MM.1S (cell line): Measurements from ENCODE around the gene SPINK1.
"Not testable (repeated sequence)": the region's sequence is repeated elsewhere in the genome, so short reads cannot be mapped to it uniquely, and the experiment has no call there.

Experiments used
- DNase-seq: peaks from one replicate; pipeline ENCODE4 v3.0.0-alpha.2; 2015
- H2AFZ ChIP-seq: fragments of 300-600 bp; sonication (generic); 2 replicates; pipeline ENCODE4 v1.6.0; 2016; ENCODE audit warnings: antibody characterized with exemption, low read length
- H3F3A ChIP-seq: fragments of 300-600 bp; sonication (generic); 2 replicates; pipeline ENCODE4 v1.6.1; 2016; ENCODE audit warnings: mild to moderate bottlenecking, antibody characterized with exemption, low read length, moderate library complexity, mixed read lengths; ENCODE audit not compliant: insufficient read depth
- H3K27ac ChIP-seq: fragments of 300-600 bp; sonication (generic); 2 replicates; pipeline ENCODE4 v1.5.1; 2016; ENCODE audit warnings: mild to moderate bottlenecking, low read length
- H3K27me3 ChIP-seq: fragments of 300-600 bp; sonication (generic); replicated peaks from 2 replicates; pipeline ENCODE4 v1.6.0; 2016; ENCODE audit warnings: low read length; ENCODE audit not compliant: insufficient read depth
- H3K36me3 ChIP-seq: fragments of 300-600 bp; sonication (generic); replicated peaks from 2 replicates; pipeline ENCODE4 v1.6.1; 2016; ENCODE audit warnings: mild to moderate bottlenecking, low read length, mixed read lengths; ENCODE audit not compliant: insufficient read depth
- H3K4me1 ChIP-seq: fragments of 300-600 bp; sonication (generic); 2 replicates; pipeline ENCODE4 v1.6.1; 2016; ENCODE audit warnings: low read length, mixed read lengths
- H3K4me2 ChIP-seq: fragments of 300-600 bp; sonication (generic); 2 replicates; pipeline ENCODE4 v1.6.0; 2016; ENCODE audit warnings: low read depth, low read length
- H3K4me3 ChIP-seq: fragments of 300-600 bp; sonication (generic); 2 replicates; pipeline ENCODE4 v1.5.1; 2016; ENCODE audit warnings: low read length, mixed read lengths
- H3K79me2 ChIP-seq: fragments of 300-600 bp; sonication (generic); 2 replicates; pipeline ENCODE4 v1.6.1; 2016; ENCODE audit warnings: mixed run types, low read length, mixed read lengths
- H3K9ac ChIP-seq: fragments of 300-600 bp; sonication (generic); 2 replicates; pipeline ENCODE4 v1.6.1; 2016; ENCODE audit warnings: low read length, mixed read lengths
- H3K9me2 ChIP-seq: fragments of 300-600 bp; sonication (generic); replicated peaks from 2 replicates; pipeline ENCODE4 v1.6.1; 2016; ENCODE audit warnings: mild to moderate bottlenecking, low read length, mixed read lengths; ENCODE audit not compliant: insufficient read depth
- H3K9me3 ChIP-seq: fragments of 300-600 bp; sonication (generic); replicated peaks from 2 replicates; pipeline ENCODE4 v1.6.1; 2016; ENCODE audit warnings: mild to moderate bottlenecking, low read length, mixed read lengths; ENCODE audit not compliant: insufficient read depth
- H4K20me1 ChIP-seq: fragments of 300-600 bp; sonication (generic); 2 replicates; pipeline ENCODE4 v1.6.1; 2016; ENCODE audit warnings: mild to moderate bottlenecking, low read length, moderate library complexity, mixed read lengths; ENCODE audit not compliant: insufficient read depth
- EZH2 ChIP-seq: fragments of 300-600 bp; sonication (generic); optimal IDR thresholded peaks from 2 replicates; pipeline ENCODE3; 2017; ENCODE audit warnings: low read depth, mild to moderate bottlenecking, antibody characterized with exemption, low read length, mixed read lengths
- EZH2phosphoT487 ChIP-seq: fragments of 300-600 bp; sonication (generic); IDR thresholded peaks from 2 replicates; pipeline ENCODE4 v1.6.1; 2018; ENCODE audit warnings: antibody characterized with exemption, low read length
- TF ChIP-seq, protein P1 (sequence below): fragments of 300-600 bp; sonication (generic); IDR thresholded peaks from 2 replicates; pipeline ENCODE4 v1.5.1; 2016; ENCODE audit warnings: antibody characterized with exemption, low read length, mixed read lengths

Gene SPINK1

GRCh38 chr5:147826361-147826760 is 5.1 kb downstream of the SPINK1 start:
- no peak overlapping the region for H3K4me2 ChIP-seq
- no peaks in the 10 kb centered on the region for H3K9me3 ChIP-seq
- no peaks in the 10 kb centered on the region for H3K79me2 ChIP-seq
- H2AFZ ChIP-seq, result no peak overlapping the region
- H3K9ac ChIP-seq, result no peak overlapping the region
- no peaks in the 10 kb centered on the region for H3K27me3 ChIP-seq
- H3F3A ChIP-seq, result no peaks in the 10 kb centered on the region
- H3K36me3 ChIP-seq, result no peaks in the 10 kb centered on the region
- no peak overlapping the region for H3K27ac ChIP-seq
- no peak overlapping the region for H3K4me3 ChIP-seq
- no peaks in the 10 kb centered on the region for H3K9me2 ChIP-seq
- no peaks in the 10 kb centered on the region for H4K20me1 ChIP-seq
- DNase-seq, result no peak
- H3K4me1 ChIP-seq, result no peaks in the 10 kb centered on the region
- TF ChIP-seq EZH2phosphoT487, result no peak
- TF ChIP-seq, protein P1, sequence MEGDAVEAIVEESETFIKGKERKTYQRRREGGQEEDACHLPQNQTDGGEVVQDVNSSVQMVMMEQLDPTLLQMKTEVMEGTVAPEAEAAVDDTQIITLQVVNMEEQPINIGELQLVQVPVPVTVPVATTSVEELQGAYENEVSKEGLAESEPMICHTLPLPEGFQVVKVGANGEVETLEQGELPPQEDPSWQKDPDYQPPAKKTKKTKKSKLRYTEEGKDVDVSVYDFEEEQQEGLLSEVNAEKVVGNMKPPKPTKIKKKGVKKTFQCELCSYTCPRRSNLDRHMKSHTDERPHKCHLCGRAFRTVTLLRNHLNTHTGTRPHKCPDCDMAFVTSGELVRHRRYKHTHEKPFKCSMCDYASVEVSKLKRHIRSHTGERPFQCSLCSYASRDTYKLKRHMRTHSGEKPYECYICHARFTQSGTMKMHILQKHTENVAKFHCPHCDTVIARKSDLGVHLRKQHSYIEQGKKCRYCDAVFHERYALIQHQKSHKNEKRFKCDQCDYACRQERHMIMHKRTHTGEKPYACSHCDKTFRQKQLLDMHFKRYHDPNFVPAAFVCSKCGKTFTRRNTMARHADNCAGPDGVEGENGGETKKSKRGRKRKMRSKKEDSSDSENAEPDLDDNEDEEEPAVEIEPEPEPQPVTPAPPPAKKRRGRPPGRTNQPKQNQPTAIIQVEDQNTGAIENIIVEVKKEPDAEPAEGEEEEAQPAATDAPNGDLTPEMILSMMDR, result no peak
- no peak for TF ChIP-seq EZH2

- Histone ChIP-seq H2AFZ (peak overlapping the region; percentile 63), H3K4me2 (no peak overlapping the region), H3K9ac (no peak overlapping the region), H3F3A (no peaks in the 10 kb centered on the region), H3K9me3 (no peaks in the 10 kb centered on the region), H4K20me1 (no peaks in the 10 kb centered on the region), H3K36me3 (no peaks in the 10 kb centered on the region), H3K27ac (no peak overlapping the region), H3K27me3 (no peaks in the 10 kb centered on the region), H3K9me2 (no peaks in the 10 kb centered on the region), H3K4me3 (no peak overlapping the region), H3K79me2 (no peaks in the 10 kb centered on the region), H3K4me1 (no peaks in the 10 kb centered on the region)
- TF ChIP-seq, protein P1, result peak; percentile 96
- no peak for TF ChIP-seq EZH2phosphoT487
- peak; percentile 82 for DNase-seq
These were observed 8.6 kb downstream of the SPINK1 start for GRCh38 chr5:147822686-147823491.

DNA sequence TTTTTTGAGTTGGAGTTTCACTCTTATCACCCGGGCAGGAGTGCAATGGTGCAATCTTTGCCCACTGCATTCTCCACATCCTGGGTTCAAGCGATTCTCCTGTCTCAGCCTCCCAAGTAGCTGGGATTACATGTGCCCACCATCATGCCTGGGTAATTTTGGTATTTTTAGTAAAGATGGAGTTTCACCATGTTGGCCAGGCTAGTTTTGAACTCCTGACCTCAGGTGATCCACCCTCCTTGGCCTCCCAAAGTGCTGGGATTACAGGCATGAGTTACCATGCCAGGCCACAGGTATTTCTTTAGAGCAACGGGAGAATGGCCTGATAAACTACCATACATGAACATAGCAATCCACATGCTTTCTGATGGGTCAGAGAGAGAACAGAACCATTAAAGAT is 9.2 kb downstream of the SPINK1 start:
- peak overlapping the region; percentile 63 for H2AFZ ChIP-seq
- H3K4me3 ChIP-seq, H3F3A ChIP-seq, H3K27ac ChIP-seq, H3K27me3 ChIP-seq, DNase-seq, H3K36me3 ChIP-seq, H3K9me2 ChIP-seq, H3K79me2 ChIP-seq, H3K4me1 ChIP-seq, H3K4me2 ChIP-seq, H4K20me1 ChIP-seq, H3K9me3 ChIP-seq, H3K9ac ChIP-seq: not testable (repeated sequence)

GRCh38 chr5:147821766-147822165 is 9.7 kb downstream of the SPINK1 start:
- Histone ChIP-seq H3K4me1 (no peaks in the 10 kb centered on the region), H3K79me2 (no peaks in the 10 kb centered on the region), H3F3A (no peaks in the 10 kb centered on the region), H3K9me2 (no peaks in the 10 kb centered on the region), H3K9ac (no peak overlapping the region), H3K27me3 (no peaks in the 10 kb centered on the region), H3K9me3 (no peaks in the 10 kb centered on the region), H3K4me2 (no peak overlapping the region), H3K36me3 (no peaks in the 10 kb centered on the region), H4K20me1 (no peaks in the 10 kb centered on the region), H2AFZ (no peak overlapping the region), H3K4me3 (no peak overlapping the region), H3K27ac (no peak overlapping the region)
- TF ChIP-seq EZH2phosphoT487, result no peak
- TF ChIP-seq EZH2, result no peak
- TF ChIP-seq, protein P1, result no peak
- no peak for DNase-seq
